ENCODE measurements around the gene TCL1A. TPM values are rescaled to one million over a fixed set of nuclear protein-coding genes. Genes with fewer than 3 reads are reported as not detected.

The TCL1A gene
- total and polyA plus RNA-seq, 2 donors (not counting 1 experiment from before 2014, with no cell fraction given), result not detected

GRCh38 chr14:95686935-95687334 lies 27.0 kb downstream of the TCL1A start:
- Histone ChIP-seq H3K4me2 (ENCODE audit: extremely low read depth, insufficient read depth, low read length) (no peak overlapping the region), H3K9me3 (ENCODE audit: control insufficient read depth, insufficient read depth, low read depth, low read length) (no peaks in the 10 kb centered on the region), H3K36me3 (ENCODE audit: control insufficient read depth, insufficient read depth, low read length) (no peaks in the 10 kb centered on the region), H2AFZ (ENCODE audit: low read length) (no peak overlapping the region), H3K27me3 (ENCODE audit: control insufficient read depth, insufficient read depth, low read length) (no peaks in the 10 kb centered on the region), H3K27ac (ENCODE audit: insufficient read depth, low read length) (no peak overlapping the region), H4K20me1 (ENCODE audit: control insufficient read depth, extremely low read depth, insufficient read depth, low read length) (no peaks in the 10 kb centered on the region), H3K79me2 (ENCODE audit: control insufficient read depth, insufficient read depth, low read length) (no peaks in the 10 kb centered on the region), H3K4me1 (ENCODE audit: control insufficient read depth, extremely low read depth, insufficient read depth, low read length) (no peaks in the 10 kb centered on the region), H3K9ac (ENCODE audit: insufficient read depth, low read length) (no peak overlapping the region), H3K4me3 (replicated peaks in 1 of 4; ENCODE audit: control extremely low read depth in 1 of 4, insufficient read depth in 1 of 4, low read depth in 3 of 4, low read length in 4 of 4) (no peak overlapping the region)
- no peak for DNase-seq (ENCODE audit: low read depth in 2 of 2)
- TF ChIP-seq EZH2 (IDR thresholded peaks at IDR 0.05; ENCODE audit: low read length, missing control alignments) (no peak), CTCF (conservative IDR thresholded peaks at IDR 0.05 in 1 of 2, IDR thresholded peaks at IDR 0.05 in 1 of 2; ENCODE audit: low read depth in 1 of 2, low read length in 2 of 2) (no peak)

- no peaks in the 10 kb centered on the region for H3K4me1 ChIP-seq (ENCODE audit: control insufficient read depth, extremely low read depth, insufficient read depth, low read length)
- TF ChIP-seq EZH2 (IDR thresholded peaks at IDR 0.05; ENCODE audit: low read length, missing control alignments) (no peak), CTCF (conservative IDR thresholded peaks at IDR 0.05 in 1 of 2, IDR thresholded peaks at IDR 0.05 in 1 of 2; ENCODE audit: low read depth in 1 of 2, low read length in 2 of 2) (no peak)
- no peak for DNase-seq (ENCODE audit: low read depth in 2 of 2)
- no peak within 1 kb of the TSS for H3K9ac ChIP-seq (ENCODE audit: insufficient read depth, low read length)
- H3K27me3 ChIP-seq (ENCODE audit: control insufficient read depth, insufficient read depth, low read length), result no peaks in the 10 kb centered on the region
- H2AFZ ChIP-seq (ENCODE audit: low read length), result no peak within 1 kb of the TSS
- H4K20me1 ChIP-seq (ENCODE audit: control insufficient read depth, extremely low read depth, insufficient read depth, low read length), result no peaks in the 10 kb centered on the region
- H3K79me2 ChIP-seq (ENCODE audit: control insufficient read depth, insufficient read depth, low read length), result no peaks in the 10 kb centered on the region
- no peak within 1 kb of the TSS for H3K27ac ChIP-seq (ENCODE audit: insufficient read depth, low read length)
- no peak within 1 kb of the TSS for H3K4me2 ChIP-seq (ENCODE audit: extremely low read depth, insufficient read depth, low read length)
- no peaks in the 10 kb centered on the region for H3K36me3 ChIP-seq (ENCODE audit: control insufficient read depth, insufficient read depth, low read length)
- H3K9me3 ChIP-seq (ENCODE audit: control insufficient read depth, insufficient read depth, low read depth, low read length), result no peaks in the 10 kb centered on the region
- H3K4me3 ChIP-seq (replicated peaks in 1 of 4; ENCODE audit: control extremely low read depth in 1 of 4, insufficient read depth in 1 of 4, low read depth in 3 of 4, low read length in 4 of 4), result no peak within 1 kb of the TSS
Measured at GRCh38 chr14:95685978-95686922, 27.7 kb downstream of the TCL1A start, which contains the start of gene TCL1B. Gene TCL1B (plus strand): TSS chr14:95686426. CDS start chr14:95686468, 42 bp downstream.

GRCh38 chr14:95683793-95684192 lies 30.1 kb downstream of the TCL1A start:
- Histone ChIP-seq H3K79me2 (ENCODE audit: control insufficient read depth, insufficient read depth, low read length) (no peaks in the 10 kb centered on the region), H3K4me1 (ENCODE audit: control insufficient read depth, extremely low read depth, insufficient read depth, low read length) (no peaks in the 10 kb centered on the region), H3K9ac (ENCODE audit: insufficient read depth, low read length) (no peak overlapping the region), H3K27me3 (ENCODE audit: control insufficient read depth, insufficient read depth, low read length) (no peaks in the 10 kb centered on the region), H2AFZ (ENCODE audit: low read length) (no peak overlapping the region), H3K4me3 (replicated peaks in 1 of 4; ENCODE audit: control extremely low read depth in 1 of 4, insufficient read depth in 1 of 4, low read depth in 3 of 4, low read length in 4 of 4) (no peak overlapping the region), H3K4me2 (ENCODE audit: extremely low read depth, insufficient read depth, low read length) (no peak overlapping the region), H3K9me3 (ENCODE audit: control insufficient read depth, insufficient read depth, low read depth, low read length) (no peaks in the 10 kb centered on the region), H3K36me3 (ENCODE audit: control insufficient read depth, insufficient read depth, low read length) (no peaks in the 10 kb centered on the region), H3K27ac (ENCODE audit: insufficient read depth, low read length) (no peak overlapping the region), H4K20me1 (ENCODE audit: control insufficient read depth, extremely low read depth, insufficient read depth, low read length) (no peaks in the 10 kb centered on the region)
- peak in 1 of 2 donors; percentile 20 for TF ChIP-seq CTCF (conservative IDR thresholded peaks at IDR 0.05 in 1 of 2, IDR thresholded peaks at IDR 0.05 in 1 of 2; ENCODE audit: low read depth in 1 of 2, low read length in 2 of 2)
- TF ChIP-seq EZH2 (IDR thresholded peaks at IDR 0.05; ENCODE audit: low read length, missing control alignments), result no peak
- DNase-seq (ENCODE audit: low read depth in 2 of 2), result no peak

Measured in fibroblast of lung (primary cell).